ENCODE data around the gene DYNC1LI2. TPM values are rescaled to one million over a fixed set of nuclear protein-coding genes. Genes with fewer than 3 reads are reported as not detected.

The DYNC1LI2 gene
- total and polyA plus RNA-seq, 2 of the 8 experiments (the other 6 are each of a cell fraction or from before 2014, with no cell fraction given), result 35.0 to 70.8 TPM

- TF ChIP-seq CTCF (IDR thresholded peaks at IDR 0.05; ENCODE audit: control extremely low read depth in 1 of 3, insufficient read depth in 1 of 3, low read depth in 1 of 3, low read length in 3 of 3) (no peak), SP1 (IDR thresholded peaks at IDR 0.05; ENCODE audit: low read depth, low read length) (no peak), GABPA (IDR thresholded peaks at IDR 0.05; ENCODE audit: borderline replicate concordance, insufficient read depth, low read length) (no peak), RXRA (IDR thresholded peaks at IDR 0.05; ENCODE audit: insufficient read depth, low read depth, low read length) (no peak), PHF8 (conservative IDR thresholded peaks at IDR 0.05; ENCODE audit: low read depth, low read length) (no peak), KDM4A (IDR thresholded peaks at IDR 0.05; ENCODE audit: low read depth, low read length, severe bottlenecking) (no peak)
Measured at GRCh38 chr16:66752958-66753357, 1.5 kb upstream of the DYNC1LI2 start (continued).
